ENCODE results near the gene ADH4.

Gene ADH4

DNA sequence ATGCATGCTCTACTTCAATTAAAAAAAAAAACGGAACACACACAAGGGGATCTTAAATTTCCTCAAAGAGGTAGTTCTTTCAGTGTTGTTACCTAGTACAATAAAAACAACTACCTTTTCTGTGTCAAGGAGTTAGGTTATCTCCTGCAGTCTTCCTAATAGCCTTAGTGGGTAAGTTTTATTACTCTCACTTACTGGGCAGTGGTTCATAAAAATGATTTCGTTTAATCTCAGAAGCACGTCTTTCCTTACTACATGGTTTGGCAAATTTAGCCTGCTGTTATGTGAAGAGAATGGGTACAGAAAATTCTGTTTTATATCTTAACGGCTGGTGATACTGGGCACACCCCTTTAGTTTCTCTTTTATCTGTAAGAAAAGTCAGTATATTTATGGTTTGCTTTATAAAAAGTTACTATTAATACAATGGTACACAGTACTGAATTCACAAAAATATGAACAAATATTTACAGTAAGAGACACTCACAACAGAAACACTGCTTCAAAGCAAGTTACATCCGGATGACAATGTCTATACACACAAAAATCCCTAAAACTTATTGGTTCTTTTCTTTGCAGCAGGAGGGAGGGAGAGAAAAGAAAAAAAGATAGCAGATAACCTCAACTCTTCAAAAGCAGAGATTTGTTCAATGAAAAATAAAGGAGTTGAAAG is 64.3 kb downstream of the ADH4 start:
- Histone ChIP-seq H3K9me3 (ENCODE audit: control insufficient read depth in 1 of 2, low read length in 2 of 2) (no peaks in the 10 kb centered on the region), H3K27ac (ENCODE audit: low read length) (no peak overlapping the region), H3K36me3 (ENCODE audit: control insufficient read depth in 1 of 2, insufficient read depth in 2 of 2, low read length in 2 of 2) (peaks cover 64 to 84% of the 10 kb centered on the region in 2 donors), H3K4me1 (ENCODE audit: control insufficient read depth in 1 of 2, insufficient read depth in 2 of 2, low read length in 2 of 2) (no peaks in the 10 kb centered on the region), H3K27me3 (ENCODE audit: low read depth, low read length) (no peaks in the 10 kb centered on the region), H3K4me3 (ENCODE audit: low read depth in 1 of 2, low read length in 2 of 2) (no peak overlapping the region)

DNA sequence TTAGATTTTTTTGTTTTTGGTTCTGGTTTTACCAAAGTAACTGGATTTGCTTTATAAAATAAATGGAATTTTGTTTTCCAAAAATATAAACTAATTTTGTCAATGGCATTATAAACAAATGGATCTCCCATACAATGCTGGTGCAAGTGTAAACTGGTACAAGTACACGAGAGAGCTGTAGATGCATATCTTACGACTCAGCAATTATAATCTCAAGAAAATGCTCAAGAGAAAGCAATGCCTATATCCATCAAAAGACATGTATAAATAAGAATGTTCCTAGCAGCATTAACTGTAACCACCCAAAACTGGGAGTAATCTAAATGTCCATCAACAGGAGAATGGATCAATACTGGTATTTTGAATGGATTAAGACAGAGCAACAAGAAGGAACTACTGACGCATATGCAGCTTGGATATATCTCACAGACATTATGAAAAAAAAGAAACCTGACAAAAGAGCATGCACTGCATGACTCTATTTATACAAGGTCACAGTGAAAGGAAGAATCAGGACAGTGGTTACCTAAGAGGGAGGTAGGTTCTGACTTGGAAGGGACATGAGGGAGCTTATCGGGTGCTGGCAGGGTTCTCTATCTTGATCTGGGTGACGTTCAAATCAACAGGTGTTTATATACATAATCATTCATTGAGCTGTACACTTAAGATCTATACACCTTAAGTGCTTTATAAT is 65.0 kb downstream of the ADH4 start:
- Histone ChIP-seq H3K36me3 (ENCODE audit: control insufficient read depth in 1 of 2, insufficient read depth in 2 of 2, low read length in 2 of 2) (peaks cover 57 to 80% of the 10 kb centered on the region in 2 donors), H3K27me3 (ENCODE audit: low read depth, low read length) (no peaks in the 10 kb centered on the region), H3K27ac (ENCODE audit: low read length) (no peak overlapping the region), H3K4me1 (ENCODE audit: control insufficient read depth in 1 of 2, insufficient read depth in 2 of 2, low read length in 2 of 2) (no peaks in the 10 kb centered on the region), H3K9me3 (ENCODE audit: control insufficient read depth in 1 of 2, low read length in 2 of 2) (no peaks in the 10 kb centered on the region), H3K4me3 (ENCODE audit: low read depth in 1 of 2, low read length in 2 of 2) (no peak overlapping the region)

DNA sequence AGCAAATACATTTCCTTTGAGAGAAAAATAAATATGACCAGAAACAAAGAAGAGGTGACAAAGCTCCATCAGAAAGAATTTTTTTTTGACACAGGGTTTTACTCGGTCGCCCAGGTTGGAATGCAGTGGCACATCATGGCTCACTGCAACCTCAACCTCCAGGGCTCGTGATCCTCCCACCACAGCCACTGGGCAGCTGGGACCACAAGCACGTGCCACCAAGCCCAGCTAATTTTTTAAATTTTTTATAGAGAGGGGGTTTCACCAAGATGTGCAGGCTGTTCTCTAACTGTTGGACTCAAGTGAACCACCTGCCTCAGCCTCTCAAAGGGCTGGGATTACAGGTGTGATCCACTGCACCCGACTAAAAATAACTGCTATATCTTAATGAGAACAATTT is 65.8 kb downstream of the ADH4 start:
- no peak overlapping the region for H3K4me3 ChIP-seq (ENCODE audit: low read depth in 1 of 2, low read length in 2 of 2)
- no peaks in the 10 kb centered on the region for H3K27me3 ChIP-seq (ENCODE audit: low read depth, low read length)
- peaks cover 59 to 80% of the 10 kb centered on the region in 2 donors for H3K36me3 ChIP-seq (ENCODE audit: control insufficient read depth in 1 of 2, insufficient read depth in 2 of 2, low read length in 2 of 2)
- H3K4me1 ChIP-seq (ENCODE audit: control insufficient read depth in 1 of 2, insufficient read depth in 2 of 2, low read length in 2 of 2) = no peaks in the 10 kb centered on the region
- no peak overlapping the region for H3K27ac ChIP-seq (ENCODE audit: low read length)
- H3K9me3 ChIP-seq (ENCODE audit: control insufficient read depth in 1 of 2, low read length in 2 of 2) = no peaks in the 10 kb centered on the region

DNA sequence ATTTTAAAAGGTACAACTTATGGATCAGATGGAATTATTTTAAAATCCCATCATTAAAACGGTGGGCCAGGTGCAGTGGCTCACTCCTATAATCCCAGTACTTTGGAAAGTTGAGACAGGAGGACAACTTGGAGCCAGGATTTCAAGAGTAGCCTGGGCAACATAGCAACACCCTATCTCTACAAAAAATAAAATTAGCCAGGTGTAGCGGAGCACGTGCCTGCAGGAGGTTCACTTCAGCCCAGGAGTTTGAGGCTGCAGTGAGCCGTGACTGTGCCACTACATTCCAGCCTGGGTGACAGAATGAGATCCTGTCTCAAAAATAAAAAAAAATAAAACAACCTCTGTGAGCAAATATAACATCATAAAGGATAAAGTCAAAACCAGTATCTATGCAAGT is 66.9 kb downstream of the ADH4 start:
- Histone ChIP-seq H3K27ac (ENCODE audit: low read length) (no peak overlapping the region), H3K9me3 (ENCODE audit: control insufficient read depth in 1 of 2, low read length in 2 of 2) (no peaks in the 10 kb centered on the region), H3K36me3 (ENCODE audit: control insufficient read depth in 1 of 2, insufficient read depth in 2 of 2, low read length in 2 of 2) (peaks cover 52 to 78% of the 10 kb centered on the region in 2 donors), H3K27me3 (ENCODE audit: low read depth, low read length) (no peaks in the 10 kb centered on the region), H3K4me3 (ENCODE audit: low read depth in 1 of 2, low read length in 2 of 2) (no peak overlapping the region), H3K4me1 (ENCODE audit: control insufficient read depth in 1 of 2, insufficient read depth in 2 of 2, low read length in 2 of 2) (no peaks in the 10 kb centered on the region)

DNA sequence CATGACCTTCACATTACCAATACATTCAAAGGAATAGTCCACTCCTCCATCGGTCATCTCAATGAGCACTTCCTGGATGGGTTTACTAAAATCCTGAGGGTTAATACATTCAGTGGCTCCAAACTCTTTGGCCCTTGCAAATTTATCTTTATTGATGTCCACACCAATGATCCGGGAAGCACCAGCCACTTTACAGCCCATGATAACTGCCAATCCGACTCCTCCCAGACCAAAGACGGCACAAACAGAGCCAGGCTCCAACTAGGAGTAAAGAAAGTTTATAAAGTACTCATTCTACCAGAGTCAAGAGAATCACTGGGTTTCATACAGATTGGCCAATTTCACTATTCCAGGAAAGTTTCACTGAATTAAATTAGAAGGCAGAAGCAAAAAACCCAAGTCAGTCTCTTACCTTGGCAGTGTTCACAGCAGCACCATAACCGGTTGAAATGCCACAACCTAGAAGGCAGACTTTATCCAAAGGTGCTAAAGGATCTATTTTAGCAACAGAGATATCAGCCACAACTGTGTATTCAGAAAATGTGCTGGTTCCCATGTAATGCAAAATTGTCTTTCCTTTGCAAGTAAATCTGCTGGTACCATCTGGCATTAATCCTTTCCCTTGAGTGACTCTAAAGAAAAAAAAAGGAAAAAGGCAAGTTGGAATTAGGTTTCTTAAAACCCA is 67.7 kb downstream of the ADH4 start:
- H3K27me3 ChIP-seq (ENCODE audit: low read depth, low read length) = no peaks in the 10 kb centered on the region
- no peak overlapping the region for H3K27ac ChIP-seq (ENCODE audit: low read length)
- no peak overlapping the region for H3K4me3 ChIP-seq (ENCODE audit: low read depth in 1 of 2, low read length in 2 of 2)
- no peaks in the 10 kb centered on the region for H3K4me1 ChIP-seq (ENCODE audit: control insufficient read depth in 1 of 2, insufficient read depth in 2 of 2, low read length in 2 of 2)
- H3K36me3 ChIP-seq (ENCODE audit: control insufficient read depth in 1 of 2, insufficient read depth in 2 of 2, low read length in 2 of 2) = peaks cover 49 to 71% of the 10 kb centered on the region in 2 donors
- no peaks in the 10 kb centered on the region for H3K9me3 ChIP-seq (ENCODE audit: control insufficient read depth in 1 of 2, low read length in 2 of 2)

DNA sequence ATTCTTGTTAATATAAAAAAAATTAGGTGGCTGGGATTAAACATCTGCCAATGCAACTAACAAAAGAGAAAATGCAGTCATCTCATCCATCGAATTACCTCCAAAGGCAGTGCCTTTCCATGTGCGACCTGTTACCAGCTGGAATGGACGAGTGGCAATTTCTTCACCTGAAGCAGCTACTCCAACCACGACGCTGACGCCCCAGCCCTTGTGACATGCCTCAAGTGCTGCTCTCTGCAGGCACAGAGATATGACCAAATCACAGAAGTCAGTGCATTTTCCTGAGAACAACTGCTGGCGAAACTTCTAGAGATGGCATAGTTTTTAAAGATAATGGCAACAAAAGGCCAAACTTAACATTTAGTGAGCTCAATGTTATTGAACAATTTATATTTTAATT is 69.3 kb downstream of the ADH4 start:
- Histone ChIP-seq H3K4me1 (ENCODE audit: control insufficient read depth in 1 of 2, insufficient read depth in 2 of 2, low read length in 2 of 2) (no peaks in the 10 kb centered on the region), H3K4me3 (ENCODE audit: low read depth in 1 of 2, low read length in 2 of 2) (no peak overlapping the region), H3K27me3 (ENCODE audit: low read depth, low read length) (no peaks in the 10 kb centered on the region), H3K9me3 (ENCODE audit: control insufficient read depth in 1 of 2, low read length in 2 of 2) (no peaks in the 10 kb centered on the region), H3K36me3 (ENCODE audit: control insufficient read depth in 1 of 2, insufficient read depth in 2 of 2, low read length in 2 of 2) (peaks cover 40 to 62% of the 10 kb centered on the region in 2 donors), H3K27ac (ENCODE audit: low read length) (no peak overlapping the region)
